GM19468 (cell line): ENCODE results near the gene CHST13.
"Not testable (repeated sequence)": the region's sequence is repeated elsewhere in the genome, so short reads cannot be mapped to it uniquely, and the experiment has no call there.

ENCODE experiments used
- ATAC-seq: cut with Tn5 transposase; IDR thresholded peaks from one replicate; pipeline ENCODE4 v1.9.1; 2021; ENCODE audit warnings: mild to moderate bottlenecking, moderate library complexity, moderate number of reproducible peaks; ENCODE audit not compliant: unreplicated experiment; ENCODE audit errors: extremely low read depth

The CHST13 gene

GRCh38 chr3:126522363-126522788 is 1.6 kb upstream of the CHST13 start:
- ATAC-seq: no peak

DNA sequence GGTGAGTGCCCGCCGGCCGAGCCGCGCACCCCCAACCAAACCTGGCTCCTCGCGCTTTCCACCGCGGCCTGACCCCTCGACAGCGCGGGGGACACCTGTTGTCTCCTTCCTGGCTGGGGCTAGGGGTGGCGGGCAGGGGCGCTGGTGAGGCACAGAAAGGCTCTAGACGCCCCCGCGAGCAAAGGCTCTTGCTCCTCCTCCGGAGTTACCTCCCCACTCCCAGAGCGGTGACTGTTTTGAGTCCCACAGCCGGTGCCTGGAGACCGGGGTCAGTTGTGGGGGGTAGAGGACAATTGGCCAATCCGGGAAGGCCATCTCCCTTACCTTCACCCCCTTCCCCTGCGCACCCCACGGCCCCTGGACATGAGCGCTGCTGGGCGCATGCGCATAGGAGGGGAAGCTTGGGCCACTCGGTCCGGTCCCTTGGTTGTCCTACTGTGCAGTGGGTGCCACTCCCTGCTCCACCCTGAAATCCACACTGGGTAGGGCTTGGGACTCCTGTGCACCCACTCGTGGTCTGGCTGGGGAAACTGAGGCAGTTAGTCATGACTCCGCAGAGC is 554 bp downstream of the CHST13 start:
- ATAC-seq: no peak

GRCh38 chr3:126525091-126525852 is 1.3 kb downstream of the CHST13 start:
- ATAC-seq: no peak

DNA sequence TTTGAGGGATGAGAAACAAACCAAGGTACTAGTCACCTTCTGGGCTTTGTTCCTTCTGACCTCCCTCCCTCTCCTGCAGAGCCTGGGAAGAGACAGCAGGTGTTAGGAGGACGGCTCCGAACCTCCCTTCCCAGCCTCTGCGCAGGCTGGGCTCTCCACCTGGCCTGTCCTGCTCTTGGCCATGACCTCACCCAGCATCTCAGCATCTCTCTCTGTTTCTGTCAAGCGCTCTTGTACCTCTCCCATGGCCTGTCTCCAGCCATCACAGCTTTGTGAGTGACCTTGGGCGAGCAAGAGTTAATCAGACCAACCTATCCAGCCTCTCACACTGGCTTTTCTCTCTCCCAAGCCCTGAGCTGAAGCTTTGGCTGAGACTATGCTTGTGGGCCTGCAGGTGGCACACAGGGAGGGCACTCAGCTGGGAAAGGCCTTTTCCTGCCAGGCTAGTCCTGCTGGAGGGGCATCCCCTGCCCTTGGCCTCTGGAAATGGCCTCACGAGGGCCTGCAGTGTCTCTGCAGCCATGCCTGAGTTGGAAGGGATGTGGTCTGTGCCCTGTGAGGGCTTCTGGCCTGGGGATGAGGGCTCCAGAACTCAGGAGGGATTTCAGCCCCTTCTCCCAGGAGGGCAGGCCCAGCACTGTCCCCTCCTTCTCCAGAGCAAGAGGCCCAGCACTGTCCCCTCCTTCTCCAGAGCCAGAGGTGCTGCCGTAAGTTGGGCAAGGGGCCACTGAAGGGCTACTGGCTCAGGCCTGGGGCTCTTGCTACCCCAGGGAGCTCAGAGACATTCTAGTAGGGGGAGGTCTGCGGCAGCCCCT is 2.1 kb downstream of the CHST13 start:
- ATAC-seq: no peak

DNA sequence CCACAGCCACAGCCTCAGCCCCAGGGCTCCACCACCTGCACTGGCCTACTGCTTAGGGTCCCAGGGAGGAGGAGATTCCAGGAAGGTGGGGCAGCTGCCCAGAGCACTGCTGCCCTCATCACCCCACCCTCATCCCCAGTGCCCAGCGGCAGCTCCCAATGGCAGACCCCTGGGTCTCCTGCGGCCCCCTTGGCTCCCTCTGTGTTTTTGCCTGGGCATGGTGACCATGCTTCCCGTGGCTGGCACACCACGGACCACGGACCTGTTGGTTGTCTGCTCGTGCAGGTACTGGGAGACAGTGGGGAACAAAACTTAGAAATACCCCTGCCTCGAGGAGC is 2.7 kb downstream of the CHST13 start:
- no peak for ATAC-seq

GRCh38 chr3:126527006-126527405 is 3.1 kb downstream of the CHST13 start:
- ATAC-seq: no peak

- no peak for ATAC-seq
Measured at GRCh38 chr3:126527455-126528211, 3.7 kb downstream of the CHST13 start.

- no peak for ATAC-seq
Measured at GRCh38 chr3:126528419-126528799, 4.5 kb downstream of the CHST13 start.

DNA sequence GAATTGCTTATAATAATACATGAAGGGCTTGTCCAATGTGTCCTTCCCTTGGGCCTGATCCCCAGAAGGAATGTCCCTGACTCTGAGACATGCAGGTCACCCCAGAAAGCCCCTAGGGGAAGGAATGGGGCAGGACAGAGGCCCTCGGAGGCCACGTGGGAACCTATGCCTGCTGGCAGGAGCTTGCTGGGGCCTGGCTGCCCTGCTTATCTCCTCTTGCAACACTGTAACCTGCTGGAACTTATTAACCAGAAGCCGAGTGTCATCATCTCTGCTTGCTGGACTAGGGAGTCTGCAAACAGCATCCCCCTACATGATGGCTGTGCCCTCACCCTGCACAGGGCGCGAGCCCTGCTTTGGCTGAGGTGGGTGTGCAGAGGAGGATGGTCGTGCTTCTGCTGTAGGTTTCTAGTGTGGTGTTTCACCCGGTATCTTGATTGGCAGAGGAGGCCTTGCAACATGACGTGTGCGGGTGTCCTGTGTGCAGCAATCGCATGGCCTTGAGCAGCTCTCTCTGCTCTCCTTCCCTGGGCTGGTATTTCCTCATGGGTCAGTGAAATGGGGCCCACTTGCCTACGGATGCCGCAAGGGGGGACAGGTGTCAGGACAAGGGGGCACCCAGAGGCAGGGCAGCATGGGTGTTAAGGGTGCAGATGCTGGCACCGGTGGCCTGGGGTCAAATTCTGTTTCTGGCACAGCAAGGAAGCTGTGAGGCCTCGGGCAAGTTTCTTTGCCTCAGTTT is 5.0 kb downstream of the CHST13 start:
- no peak for ATAC-seq

GRCh38 chr3:126529585-126530170 is 5.7 kb downstream of the CHST13 start:
- ATAC-seq: no peak

GRCh38 chr3:126530171-126531050 is 6.5 kb downstream of the CHST13 start:
- ATAC-seq: no peak

DNA sequence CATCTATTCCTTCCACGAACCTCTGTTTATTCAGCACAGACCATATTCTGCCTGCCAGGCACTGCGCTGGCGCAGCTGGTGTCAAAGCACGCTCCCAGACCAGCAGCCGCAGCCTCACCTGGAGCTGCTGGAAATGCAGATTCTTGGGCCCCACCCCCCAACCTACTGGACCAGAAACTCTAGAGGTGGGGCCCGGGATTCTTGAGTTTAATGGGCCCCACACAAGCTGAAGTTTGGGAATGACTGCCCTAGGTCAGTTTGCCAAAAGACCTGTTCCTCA is 7.0 kb downstream of the CHST13 start:
- no peak for ATAC-seq

DNA sequence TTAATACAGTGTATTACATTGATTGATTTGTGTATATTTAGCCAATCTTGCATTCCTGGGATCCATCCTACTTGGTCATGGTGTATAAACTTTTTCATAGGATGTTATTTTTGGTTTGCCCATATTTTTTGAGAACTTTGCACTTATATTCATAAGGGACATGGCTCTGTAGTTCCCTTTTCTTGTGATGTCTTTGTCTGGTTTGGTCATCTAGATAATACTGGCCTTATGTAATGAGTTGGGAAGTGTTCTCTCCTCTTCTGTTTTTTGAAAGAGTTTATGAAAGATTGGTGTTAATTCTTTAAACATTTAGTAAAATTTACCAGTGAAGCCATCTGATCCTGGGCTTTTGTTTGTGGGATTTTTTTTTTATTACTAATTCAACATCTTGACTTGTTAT is 9.6 kb downstream of the CHST13 start:
- ATAC-seq: no peak

- not testable (repeated sequence) for ATAC-seq
Measured at GRCh38 chr3:126534716-126535115, 10.8 kb downstream of the CHST13 start.

DNA sequence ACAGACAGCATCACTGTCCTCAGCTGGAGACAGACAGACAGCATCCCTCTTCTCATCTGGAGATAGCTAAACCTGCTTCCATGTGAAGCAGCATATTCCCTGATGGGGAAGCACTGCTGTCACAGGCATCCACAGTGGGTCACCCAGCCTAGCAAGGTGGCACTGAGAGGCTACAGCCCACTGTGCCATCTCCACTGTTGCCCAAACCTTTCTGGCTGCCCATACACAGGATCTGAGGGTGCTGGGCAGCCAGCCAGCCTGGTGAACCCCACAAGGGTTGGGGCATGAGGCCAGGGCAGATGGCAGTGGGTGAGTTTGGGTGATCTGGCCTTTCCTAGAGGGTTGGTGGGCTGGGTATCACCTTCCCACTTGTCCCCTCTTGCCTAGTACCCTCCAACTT is 11.7 kb downstream of the CHST13 start:
- ATAC-seq: no peak

GRCh38 chr3:126536126-126536525 is 12.2 kb downstream of the CHST13 start:
- no peak for ATAC-seq

- ATAC-seq: no peak
Measured at GRCh38 chr3:126537116-126537729, 13.3 kb downstream of the CHST13 start.

DNA sequence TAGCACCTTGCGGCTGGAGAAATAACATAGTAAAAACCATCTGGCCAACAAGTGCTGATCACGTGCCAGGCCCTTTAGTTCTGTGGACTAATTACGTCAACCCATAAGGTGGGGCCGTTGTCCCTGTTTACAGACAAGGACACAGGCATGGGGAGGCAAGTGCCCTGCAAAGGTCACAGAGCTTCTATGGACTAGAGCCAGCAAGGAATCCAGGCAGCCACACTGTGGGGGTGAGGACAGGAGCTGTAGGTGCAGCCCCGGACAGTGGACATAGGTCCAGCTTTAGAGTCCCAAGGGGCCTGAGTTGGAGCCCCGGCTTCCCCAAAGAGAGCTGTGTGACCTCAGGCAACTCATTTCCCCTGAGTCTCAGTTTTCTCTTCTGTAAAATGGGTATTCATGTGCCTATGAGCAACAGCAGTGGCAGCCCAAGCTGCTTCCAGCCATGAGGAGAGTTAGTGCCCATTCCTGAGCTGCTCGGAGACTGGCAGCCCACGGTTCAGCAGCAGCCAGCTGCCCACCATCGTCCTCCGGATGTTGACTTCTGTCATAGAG is 13.9 kb downstream of the CHST13 start:
- no peak for ATAC-seq
